ENCODE results near the gene FRMD8. TPM values are rescaled to one million over a fixed set of nuclear protein-coding genes. Genes with fewer than 3 reads are reported as not detected.
A peak's percentile ranks its signal among the peaks of the same experiment; 100 is the strongest.

The FRMD8 gene, protein sequence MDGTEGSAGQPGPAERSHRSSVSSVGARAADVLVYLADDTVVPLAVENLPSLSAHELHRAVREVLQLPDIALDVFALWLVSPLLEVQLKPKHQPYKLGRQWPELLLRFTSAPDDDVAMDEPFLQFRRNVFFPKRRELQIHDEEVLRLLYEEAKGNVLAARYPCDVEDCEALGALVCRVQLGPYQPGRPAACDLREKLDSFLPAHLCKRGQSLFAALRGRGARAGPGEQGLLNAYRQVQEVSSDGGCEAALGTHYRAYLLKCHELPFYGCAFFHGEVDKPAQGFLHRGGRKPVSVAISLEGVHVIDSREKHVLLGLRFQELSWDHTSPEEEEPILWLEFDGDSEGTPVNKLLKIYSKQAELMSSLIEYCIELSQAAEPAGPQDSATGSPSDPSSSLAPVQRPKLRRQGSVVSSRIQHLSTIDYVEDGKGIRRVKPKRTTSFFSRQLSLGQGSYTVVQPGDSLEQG
- total RNA-seq, result 37.1 TPM

DNA sequence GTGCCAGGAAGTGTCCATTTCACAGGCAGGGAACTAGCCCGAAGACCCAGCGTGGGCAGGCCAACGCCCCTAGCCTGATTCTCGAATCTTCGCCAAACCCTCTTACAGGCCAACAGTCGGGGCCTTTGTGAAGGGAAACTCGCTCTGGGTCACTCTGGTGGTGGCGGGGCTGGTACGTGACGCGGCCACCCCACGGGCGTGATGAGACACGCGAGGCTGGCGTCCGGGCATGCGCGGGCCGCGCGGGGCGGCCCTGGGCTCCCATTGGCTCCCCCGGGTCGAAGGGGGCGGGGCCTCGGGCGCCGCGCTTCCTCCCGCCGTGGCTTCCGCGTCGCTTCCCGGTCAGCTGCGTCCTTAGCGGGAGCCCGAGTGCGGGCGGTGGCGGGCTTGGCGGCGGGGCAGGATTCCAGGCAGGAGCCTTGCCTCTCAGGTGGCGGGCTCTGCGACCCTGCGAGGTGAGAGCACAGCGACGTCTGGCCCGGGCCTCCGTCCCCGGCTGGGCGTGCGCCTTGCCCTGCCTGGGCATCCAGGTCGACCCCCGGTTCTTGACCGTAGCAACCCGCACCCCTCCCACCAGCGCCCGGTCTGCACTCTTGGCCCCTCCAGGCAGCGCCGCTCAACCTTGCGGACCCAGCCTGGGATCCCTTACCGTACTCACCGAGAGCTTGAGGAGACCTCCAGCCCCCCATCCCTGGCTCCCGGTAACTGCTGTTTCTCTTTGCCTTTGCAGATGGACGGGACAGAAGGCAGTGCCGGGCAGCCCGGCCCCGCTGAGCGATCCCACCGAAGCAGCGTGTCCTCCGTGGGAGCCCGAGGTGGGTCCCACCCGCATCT lies at the start of gene FRMD8:
Gene FRMD8, plus strand, starts transcription at position 331 of the 834 bp plus-strand sequence. Its CDS starts 400 bp downstream, at position 731.
- peak; percentile 70 for ATAC-seq

DNA sequence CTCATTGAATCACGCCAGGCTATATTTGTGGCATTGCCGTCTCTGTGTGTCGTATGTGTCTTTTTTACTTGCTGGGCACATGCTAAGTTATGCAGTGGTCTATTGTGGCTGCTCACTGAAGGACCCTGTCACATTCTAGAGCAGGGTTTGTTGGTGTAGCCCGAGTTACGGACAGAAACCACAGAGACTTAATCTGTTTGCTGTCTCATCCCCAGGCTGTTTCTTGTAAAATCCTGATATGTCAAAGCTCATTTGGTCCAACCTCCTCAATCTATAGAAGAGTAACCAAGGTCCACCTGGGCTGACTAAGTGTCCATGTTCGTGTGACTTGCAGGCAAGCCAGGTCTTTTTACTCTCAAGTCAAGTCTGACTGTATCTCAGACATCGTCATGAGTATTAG lies 47.8 kb upstream of the FRMD8 start:
- no peak for ATAC-seq

DNA sequence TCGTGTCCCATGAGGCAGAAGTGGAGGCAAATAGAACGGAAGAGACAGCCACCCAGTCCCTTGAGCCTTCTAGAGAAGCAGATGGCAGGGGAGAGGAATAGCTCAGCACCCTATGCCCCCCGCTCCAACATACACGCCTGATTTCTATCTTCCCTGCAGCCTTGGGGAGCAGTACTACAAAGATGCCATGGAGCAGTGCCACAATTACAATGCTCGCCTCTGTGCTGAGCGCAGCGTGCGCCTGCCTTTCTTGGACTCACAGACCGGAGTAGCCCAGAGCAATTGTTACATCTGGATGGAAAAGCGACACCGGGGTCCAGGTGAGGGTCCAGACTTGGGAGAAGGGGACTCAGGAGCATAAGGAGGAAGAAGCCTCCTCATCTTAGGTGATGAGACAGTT lies 46.2 kb upstream of the FRMD8 start:
- no peak for ATAC-seq

DNA sequence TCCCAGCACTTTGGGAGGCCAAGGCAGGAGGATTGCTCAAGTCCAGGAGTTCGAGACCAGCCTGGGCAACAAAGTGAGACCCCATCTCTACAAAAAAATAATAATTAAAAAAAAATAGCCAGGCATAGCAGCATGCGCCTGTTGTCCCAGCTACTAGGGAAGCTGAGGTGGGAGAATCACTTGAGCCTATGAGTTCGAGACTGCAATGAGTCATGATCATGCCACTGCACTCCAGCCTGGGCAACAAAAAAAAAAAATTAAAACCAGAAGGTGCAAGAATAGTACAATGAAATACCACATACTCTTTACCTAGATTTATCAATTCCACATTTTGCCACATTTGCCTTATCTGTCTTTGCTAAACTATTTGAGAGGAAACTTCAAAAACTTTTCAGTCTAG lies 44.6 kb upstream of the FRMD8 start:
- no peak for ATAC-seq

DNA sequence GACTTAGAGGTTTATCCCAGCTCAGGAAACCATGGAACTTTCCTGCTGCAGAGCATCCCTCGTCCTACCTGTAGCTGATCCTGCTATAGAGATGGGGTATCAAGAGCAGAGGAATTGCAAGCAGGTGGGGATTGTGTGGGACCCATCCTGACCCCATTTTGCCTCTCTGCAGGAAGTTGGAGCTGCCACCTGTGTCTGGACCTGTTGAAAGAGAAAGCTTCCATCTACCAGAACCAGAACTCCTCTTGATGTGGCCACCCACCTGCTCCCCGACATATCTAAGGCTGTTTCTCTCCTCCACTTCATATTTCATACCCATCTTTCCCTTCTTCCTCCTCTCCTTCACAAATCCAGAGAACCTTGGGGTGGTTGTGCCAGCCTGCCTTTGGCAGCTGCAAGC lies 34.9 kb upstream of the FRMD8 start:
- no peak for ATAC-seq

DNA sequence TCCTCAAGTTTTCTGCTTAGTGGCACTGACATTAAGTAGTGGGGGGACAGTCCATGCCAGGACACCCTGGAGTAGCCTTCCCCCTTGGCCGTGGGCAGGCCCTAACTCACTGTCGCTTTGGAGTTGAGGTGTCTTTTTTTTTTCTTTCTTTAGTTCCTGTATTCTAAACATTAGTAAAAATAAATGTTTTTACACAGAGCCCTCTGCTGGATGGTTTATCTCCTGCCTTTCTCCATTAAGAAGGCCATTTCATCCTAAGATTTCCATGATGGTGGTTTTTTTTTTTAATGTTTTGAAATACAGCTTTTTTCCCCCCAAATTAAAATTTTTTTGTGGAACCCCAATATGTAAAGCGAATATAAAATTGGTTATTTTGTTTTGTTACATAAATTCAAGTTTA lies 33.7 kb upstream of the FRMD8 start:
- no peak for ATAC-seq

DNA sequence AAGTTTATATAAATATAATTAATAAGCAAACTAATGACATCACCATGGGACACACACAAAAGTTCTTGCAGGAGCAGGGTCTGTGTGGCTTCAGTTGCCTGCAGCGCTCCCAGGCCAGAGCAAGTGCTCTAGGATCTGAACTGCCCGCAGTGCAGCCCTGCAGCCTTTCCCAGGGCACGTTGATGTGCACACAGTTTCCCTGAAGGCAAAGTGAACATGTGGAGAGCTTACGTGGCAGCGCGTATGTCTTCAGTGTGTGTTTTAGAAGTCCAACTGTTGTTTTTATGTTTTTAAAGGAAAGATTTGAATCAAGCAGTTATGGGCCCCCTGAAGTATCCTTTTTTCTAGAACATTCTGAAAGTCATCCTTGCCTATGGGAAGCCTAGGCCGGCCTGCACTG lies 33.1 kb upstream of the FRMD8 start:
- no peak for ATAC-seq

DNA sequence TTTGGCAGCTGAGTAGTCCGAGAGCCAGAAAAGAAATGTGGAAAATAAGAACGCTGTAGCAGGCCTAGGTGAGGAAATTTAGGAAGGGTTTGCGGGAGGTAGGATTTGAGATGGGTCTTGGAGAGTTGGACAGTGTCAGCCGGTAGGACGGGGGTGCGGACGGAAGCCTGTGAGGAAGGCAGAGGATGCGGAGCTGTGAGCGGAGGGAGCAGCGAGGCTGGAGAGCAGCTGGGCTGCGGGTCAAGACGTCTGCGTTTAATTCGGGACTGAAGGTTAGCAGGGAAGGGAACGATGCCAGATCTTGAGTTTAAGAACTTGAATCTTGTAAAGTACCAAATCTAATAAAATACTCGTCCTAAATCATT lies 32.6 kb upstream of the FRMD8 start:
- no peak for ATAC-seq

DNA sequence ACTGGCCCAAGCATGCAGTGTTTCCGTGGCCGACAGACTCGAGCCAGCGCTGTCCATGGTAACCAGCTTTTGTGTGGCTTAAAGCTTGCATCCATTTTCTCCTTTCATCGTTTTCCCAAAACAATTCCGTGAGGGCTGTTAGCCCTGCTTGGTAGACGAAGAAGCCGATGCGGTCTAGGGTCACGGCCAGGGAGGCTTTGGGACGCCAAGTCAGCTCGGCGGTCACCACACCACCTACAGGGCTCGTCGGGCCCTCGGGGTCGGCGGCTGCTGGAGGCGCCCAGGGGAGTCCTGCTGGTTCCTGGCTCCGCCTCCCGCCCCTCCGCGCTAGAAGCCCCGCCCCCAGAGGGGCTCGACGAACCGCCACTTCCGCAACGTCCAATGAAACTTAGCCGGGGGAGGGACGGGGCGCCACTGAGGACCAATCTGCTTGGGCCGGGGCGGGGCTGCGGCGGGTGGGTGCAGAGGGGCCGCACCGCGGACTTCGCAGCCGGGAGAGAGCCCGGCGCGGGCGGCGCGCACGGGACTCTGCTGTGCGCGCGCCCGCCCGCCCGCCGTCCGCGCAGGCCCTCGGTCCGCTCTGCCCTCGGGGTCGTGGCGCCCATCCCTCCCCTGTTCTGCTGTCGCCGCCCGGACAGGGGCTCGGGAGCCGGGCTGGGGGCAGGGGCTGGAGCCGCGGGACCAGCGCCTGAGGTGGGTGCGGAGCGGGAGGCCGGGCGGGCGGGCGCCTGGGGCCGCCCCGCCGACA lies 32.0 kb upstream of the FRMD8 start, which contains the start of gene TIGD3:
Gene TIGD3, plus strand, starts transcription at position 487 of the 748 bp plus-strand sequence. CDS start 1,058 bp downstream, outside the sequence.
- peak; percentile 92 for ATAC-seq

DNA sequence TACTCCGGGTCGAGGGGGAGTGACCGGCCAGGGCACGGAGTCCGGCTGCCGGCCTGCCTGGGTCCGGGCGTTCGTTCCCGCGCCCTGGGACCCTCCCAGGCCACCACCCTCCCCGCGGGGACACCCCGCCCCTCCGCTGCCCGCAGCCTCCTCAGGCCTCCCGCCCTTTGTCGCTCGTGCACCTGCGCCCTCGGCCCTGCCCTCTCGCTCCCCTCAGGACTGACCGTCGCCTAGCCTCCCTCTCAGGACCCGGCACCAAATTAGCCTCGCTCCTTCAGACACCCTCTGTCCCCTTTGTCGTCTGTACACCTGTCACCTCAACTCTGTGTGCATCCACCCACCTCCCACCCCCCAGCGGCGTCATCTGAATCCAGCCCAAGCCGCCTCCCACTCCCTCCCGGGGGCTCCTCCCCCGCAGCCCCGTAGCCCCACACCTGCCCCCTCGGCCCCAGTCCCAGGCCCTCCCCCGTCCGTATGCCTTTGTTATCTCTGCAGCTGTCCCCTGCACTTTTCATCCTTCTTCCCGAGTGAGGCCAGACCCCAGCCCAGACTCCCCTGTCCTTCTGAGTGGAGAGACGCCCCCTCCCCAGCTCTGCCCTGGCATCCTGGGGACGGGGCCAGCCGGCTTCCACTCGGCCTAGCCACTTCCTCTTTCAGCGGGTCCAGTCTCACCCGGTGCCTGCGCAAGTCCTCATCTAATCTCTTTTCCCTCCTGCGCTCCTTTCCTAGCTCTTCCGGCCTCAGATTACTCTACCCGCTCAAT lies 31.2 kb upstream of the FRMD8 start:
- peak; percentile 16 for ATAC-seq

DNA sequence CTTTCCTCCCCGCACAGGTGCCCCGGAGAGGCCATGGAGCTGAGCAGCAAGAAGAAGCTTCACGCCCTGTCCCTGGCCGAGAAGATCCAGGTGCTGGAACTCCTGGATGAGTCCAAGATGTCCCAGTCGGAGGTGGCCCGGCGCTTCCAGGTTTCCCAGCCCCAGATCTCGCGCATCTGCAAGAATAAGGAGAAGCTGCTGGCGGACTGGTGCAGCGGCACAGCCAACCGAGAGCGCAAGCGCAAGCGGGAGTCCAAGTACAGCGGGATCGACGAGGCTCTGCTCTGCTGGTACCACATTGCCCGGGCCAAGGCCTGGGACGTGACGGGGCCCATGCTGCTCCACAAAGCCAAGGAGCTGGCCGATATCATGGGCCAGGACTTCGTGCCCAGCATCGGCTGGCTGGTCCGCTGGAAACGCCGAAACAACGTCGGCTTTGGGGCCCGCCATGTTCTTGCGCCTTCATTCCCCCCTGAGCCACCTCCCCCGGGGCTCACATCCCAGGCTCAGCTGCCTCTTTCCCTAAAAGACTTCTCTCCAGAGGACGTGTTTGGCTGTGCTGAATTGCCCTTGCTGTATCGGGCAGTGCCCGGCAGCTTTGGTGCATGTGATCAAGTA lies 30.6 kb upstream of the FRMD8 start:
- ATAC-seq, result peak; percentile 7

DNA sequence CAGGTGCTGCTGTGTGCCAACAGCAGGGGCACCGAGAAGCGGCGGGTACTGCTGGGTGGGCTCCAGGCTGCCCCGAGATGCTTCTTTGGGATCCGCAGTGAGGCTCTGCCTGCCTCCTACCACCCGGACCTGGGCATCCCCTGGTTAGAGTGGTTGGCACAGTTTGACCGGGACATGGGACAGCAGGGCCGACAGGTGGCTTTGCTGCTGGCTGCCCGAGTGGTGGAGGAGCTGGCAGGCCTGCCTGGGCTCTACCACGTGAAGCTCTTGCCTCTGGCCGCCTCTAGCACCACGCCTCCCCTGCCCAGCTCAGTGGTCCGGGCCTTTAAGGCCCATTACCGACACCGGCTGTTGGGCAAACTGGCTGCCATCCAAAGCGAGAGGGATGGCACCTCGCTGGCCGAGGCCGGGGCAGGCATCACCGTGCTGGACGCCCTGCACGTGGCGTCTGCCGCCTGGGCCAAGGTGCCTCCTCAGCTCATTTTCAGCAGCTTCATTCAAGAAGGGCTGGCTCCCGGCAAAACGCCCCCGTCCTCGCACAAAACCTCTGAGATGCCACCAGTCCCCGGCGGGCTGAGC lies 30.0 kb upstream of the FRMD8 start:
- ATAC-seq, result no peak

DNA sequence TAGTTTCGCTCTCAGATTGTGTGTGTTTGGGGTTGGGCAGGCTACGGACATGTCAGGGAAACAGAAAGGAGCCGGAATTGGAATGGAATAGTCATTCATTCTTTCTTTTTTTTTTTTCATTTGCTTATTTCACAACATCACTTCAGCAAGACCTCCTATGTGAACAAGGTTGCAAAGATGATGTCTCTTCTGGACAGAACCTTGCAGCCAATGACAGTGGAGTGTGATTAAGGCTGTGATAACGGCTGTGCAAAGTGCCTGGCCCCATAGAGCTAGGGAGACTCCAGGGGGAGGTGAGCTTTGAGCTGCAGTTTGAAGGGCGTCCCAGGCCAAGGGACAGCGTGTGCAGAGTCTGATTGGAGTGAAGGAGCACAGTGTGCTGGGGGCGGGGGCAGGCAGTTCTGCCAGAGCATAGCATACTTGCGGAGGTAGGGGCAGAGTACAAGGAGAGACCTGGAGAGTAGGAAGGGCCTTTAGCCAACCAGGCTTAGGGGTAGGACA lies 28.5 kb upstream of the FRMD8 start:
- ATAC-seq, result no peak

DNA sequence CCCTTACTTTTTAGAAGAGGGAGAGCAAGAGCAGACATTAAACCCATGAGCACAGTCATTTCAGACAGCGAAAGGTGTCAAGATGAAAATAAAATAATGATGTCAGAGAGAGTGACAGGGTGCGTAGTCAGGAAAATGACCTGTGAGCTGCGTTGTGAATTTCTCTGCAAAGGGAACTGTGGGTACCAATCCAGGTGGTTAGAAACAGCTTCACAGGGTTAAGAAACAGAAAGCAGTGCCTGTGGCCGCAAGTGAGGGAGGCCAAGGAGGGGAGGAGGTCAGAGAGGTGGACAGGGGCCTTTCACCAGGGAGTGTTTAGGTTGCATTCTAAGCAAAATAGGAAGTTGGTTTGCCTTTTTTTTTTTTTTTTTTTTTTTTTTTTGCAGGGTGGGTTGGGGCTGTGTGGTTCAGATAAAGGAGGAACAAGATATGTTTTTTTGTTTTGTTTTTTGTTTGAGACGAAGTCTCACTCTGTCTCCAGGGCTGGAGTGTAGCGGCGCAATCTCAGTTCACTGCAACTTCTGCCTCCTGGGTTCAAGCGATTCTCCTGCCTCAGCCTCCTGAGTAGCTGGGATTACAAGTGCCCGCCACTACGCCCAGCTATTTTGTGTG lies 24.0 kb upstream of the FRMD8 start:
- ATAC-seq, result no peak

DNA sequence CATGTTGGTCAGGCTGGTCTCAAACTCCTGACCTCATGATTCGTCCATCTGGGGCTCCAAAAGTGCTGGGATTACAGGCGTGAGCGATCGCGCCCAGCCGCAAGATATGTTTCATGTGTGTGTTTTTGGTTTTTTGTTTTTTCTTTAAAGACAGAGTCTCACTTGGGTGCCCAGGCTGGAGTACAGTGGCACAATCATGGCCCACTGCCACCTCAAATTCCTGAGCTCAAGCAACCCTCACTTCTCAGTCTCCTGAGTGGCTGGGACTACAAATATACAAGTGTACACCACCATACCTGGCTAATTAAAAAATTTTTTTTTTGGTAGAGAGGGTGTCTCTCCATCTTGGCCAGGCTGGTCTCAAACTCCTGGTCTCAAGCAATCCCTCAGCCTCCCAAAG lies 23.5 kb upstream of the FRMD8 start:
- no peak for ATAC-seq

DNA sequence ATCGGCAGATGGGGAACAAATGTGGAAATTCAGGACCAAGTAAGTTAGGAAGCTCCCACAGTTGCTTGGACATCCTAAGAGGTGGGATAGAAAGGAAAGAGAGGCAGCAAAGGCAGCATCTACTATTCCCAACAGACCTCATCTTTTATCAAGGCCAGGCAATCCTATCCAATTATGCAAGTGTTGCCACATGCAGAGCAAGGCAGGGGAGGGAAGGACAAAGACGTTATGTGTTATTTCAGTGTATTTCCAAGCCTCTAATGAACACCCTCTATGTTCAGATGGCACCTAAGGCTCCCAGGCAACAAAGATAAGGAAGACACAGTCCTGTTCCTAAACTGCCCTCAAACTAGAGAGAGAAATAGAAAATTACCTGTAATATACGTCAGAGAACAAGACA lies 22.7 kb upstream of the FRMD8 start:
- no peak for ATAC-seq

DNA sequence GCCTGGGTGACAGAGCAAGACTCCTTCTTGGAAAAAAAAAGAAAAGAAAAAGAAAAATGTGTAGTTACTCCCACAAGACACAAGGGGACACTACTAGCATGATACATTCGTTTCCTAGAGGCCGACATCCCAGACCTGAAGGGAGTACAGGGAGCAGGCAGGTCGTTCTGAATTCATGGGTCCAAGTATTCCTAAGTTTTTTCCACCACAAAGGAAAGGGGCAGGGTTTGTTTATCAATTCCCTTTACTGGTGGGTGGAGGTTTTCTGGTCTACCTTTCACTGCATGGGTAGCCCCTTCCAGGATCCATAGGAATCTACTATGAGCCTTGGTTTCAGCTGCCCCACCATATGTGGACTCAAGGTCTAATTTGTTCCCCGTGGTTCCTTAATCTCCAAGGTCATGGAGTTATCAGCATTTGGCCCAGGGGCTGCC lies 20.1 kb upstream of the FRMD8 start:
- peak; percentile 87 for ATAC-seq

DNA sequence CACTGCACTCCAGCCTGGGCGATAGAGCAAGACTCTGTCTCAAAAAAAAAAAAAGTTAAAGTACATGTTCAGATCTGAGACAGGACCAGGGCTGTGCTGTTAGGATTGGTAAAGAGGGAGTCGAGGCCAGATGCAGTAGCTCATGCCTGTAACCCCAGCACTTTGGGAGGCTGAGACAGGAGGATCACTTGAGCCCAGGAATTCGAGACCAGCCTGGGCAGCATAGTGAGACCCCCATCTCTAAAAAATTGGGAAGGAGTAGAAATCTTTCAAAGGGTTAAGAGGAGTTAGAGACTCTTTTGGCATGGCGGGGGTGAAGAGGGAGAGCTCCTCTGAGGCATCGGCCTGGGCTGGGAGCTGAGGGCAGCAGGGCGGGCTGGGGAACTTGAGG lies 15.8 kb upstream of the FRMD8 start:
- ATAC-seq, result no peak

DNA sequence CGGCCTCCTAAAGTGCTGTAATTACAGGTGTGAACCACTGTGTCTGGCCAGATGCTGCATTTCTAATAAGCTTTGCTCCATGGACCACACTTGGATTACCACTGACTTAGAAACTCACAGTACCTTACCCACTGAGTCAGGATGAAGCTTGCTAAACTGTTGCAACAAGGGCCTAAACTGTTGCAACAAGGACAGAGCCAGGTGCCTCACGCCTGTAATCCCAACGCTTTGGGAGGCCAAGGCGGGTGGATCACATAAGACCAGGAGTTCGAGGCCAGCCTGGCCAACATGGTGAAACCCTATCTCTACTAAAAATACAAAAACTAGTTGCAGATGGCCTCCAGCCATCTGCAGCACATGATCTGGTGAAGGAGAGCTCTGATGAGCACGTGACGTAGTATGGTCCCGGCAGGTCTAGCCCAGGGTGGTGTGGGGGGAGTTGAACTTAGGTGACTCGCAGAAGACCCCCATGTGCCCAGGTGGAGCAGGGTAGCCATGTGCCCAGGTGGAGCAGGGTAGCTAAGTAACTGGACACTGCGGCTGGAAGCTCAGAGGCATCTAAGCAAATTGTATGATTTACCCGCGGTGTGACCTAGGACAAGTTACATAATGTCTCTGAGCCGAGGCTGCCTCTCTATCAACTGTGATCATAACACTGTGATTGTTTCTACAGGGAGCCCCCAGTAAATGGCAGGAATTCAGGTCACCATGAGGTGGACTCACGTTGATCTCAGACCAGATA lies 12.4 kb upstream of the FRMD8 start:
- ATAC-seq, result peak; percentile 36

DNA sequence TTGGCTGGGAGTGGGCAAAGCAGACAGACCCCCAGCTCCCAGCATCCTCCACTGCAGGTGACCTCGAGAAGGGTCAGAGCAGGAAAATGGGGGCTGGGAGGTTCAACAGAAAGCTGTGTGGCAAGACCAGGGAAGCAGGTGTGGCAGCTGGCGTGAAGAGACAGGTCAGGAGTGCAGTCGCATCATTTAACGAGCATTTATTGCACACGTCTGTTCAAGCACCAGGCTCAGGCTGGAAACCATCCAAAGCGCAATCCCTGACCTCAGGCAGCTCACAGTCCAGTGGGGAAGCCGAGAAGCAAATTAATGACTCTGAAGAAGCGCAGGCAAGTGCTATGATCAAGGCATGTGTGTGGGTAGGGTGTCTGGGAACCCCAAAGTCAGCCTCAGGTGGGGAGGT lies 11.4 kb upstream of the FRMD8 start:
- ATAC-seq, result peak; percentile 51
